Urinary bladder (tissue), 4 donors: ENCODE data around the gene SLX9. TPM values are rescaled to one million over a fixed set of nuclear protein-coding genes. Genes with fewer than 3 reads are reported as not detected.
"Not testable (repeated sequence)": the region's sequence is repeated elsewhere in the genome, so short reads cannot be mapped to it uniquely, and the experiment has no call there.

Experiments
- DNase-seq: peaks from one replicate; pipeline ENCODE4 v3.0.0-alpha.2; 2015; ENCODE audit errors: extremely low spot score
- H3K27ac ChIP-seq: one replicate; pipeline ENCODE4 v1.5.1; 2013; ENCODE audit warnings: low read depth, mild to moderate bottlenecking, moderate library complexity
- H3K36me3 ChIP-seq: one replicate; pipeline ENCODE4 v1.6.1; 2013; ENCODE audit warnings: mild to moderate bottlenecking, moderate library complexity; ENCODE audit not compliant: insufficient read depth
- H3K4me1 ChIP-seq: one replicate; pipeline ENCODE4 v1.6.1; 2013; ENCODE audit warnings: mild to moderate bottlenecking, moderate library complexity; ENCODE audit not compliant: insufficient read depth
- H3K4me3 ChIP-seq: one replicate; pipeline ENCODE4 v1.5.1; 2013; ENCODE audit warnings: low read depth, low read length
- WGBS: extraction: QIAGEN DNeasy Blood & Tissue Kit; methylation state at CpG from one replicate; pipeline ENCODE4 v1.1.7; 2013; 5-methylcytosine and 5-hydroxymethylcytosine counted together
- polyA plus RNA-seq: library from polyadenylated mRNA; stranded (reverse); fragments of 200-250 nt; gene quantifications from one replicate; pipeline ENCODE4 v1.2.3, GENCODE V29; 2013
- total RNA-seq: library from RNA; depleted of rRNA; stranded (reverse); fragments of >200 nt; gene quantifications from one replicate; pipeline ENCODE4 v1.2.3, GENCODE V29; 2014
- donor health status: healthy with polysubstance abuse.
- donor health status: healthy.

SLX9 gene
- total and polyA plus RNA-seq, 2 donors = 7.1 to 35.7 TPM

GRCh38 chr21:44907225-44907965, 32.4 kb upstream of the SLX9 start:
- 47% methylated on average over 16 of the region's 16 CpGs for whole genome bisulfite sequencing
- H3K27ac ChIP-seq = no peak overlapping the region

DNA sequence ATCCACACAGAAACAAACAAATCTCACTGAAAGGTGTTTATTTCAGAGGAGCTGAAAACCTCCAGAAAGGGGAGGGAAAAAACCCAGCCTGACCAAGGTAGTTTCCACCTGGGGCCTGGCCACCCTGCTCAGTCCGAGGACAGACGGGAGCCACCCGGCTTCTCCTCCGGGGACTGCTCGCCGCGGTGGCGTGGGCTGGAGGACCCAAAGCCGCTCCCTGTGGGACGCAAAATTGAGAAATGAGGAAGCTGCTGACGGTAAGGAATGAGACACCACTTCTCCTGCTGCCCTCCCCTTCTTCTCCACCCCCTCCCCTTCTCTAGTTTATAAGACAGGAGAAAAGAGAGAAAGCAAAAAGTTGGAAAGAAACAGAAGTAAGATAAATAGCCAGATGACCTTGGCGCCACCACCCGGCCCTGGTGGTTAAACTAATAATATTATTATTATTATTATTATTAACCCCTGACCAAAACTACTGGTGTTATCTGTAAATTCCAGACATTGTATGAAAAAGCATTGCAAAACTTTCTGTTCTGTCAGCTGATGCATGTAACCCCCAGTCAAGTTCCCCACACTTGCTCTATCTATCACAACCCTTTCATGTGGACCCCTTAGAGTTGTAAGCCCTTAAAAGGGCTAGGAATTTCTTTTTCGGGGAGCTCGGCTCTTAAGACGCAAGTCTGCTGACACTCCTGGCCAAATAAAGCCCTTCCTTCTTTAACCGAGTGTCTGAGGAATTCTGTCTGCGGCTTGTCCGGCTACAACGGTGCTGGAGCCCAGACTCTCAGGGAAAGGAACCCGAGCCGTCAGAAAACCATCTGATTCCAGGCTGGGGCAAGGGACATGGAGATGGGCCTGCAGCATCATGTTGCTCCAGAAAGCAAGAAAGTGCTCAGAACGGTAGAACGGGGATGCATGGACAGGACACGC, 31.6 kb upstream of the SLX9 start:
- WGBS = 29% methylated on average over 25 of the region's 25 CpGs
- DNase-seq = no peak
- H3K36me3 ChIP-seq = no peaks in the 10 kb centered on the region
- H3K4me3 ChIP-seq = no peak overlapping the region
- H3K4me1 ChIP-seq = no peaks in the 10 kb centered on the region
- no peak overlapping the region for H3K27ac ChIP-seq

More at GRCh38 chr21:44907225-44907965, 32.4 kb upstream of the SLX9 start:
- Histone ChIP-seq H3K36me3 (no peaks in the 10 kb centered on the region), H3K4me1 (no peaks in the 10 kb centered on the region), H3K4me3 (no peak overlapping the region)
- DNase-seq = no peak

GRCh38 chr21:44908908-44909307, 30.9 kb upstream of the SLX9 start:
- Histone ChIP-seq H3K4me1 (peaks cover 1% of the 10 kb centered on the region), H3K27ac (no peak overlapping the region), H3K36me3 (no peaks in the 10 kb centered on the region), H3K4me3 (no peak overlapping the region)
- 89% methylated on average over 21 of the region's 21 CpGs for WGBS
- DNase-seq = no peak

- 80% methylated on average over 9 of the region's 9 CpGs for WGBS
- H3K27ac ChIP-seq = no peak overlapping the region
Observed at GRCh38 chr21:44909719-44910118, 30.1 kb upstream of the SLX9 start.

GRCh38 chr21:44910229-44911067, 29.4 kb upstream of the SLX9 start:
- Histone ChIP-seq H3K4me3 (no peak overlapping the region), H3K27ac (no peak overlapping the region), H3K36me3 (no peaks in the 10 kb centered on the region), H3K4me1 (peaks cover 1% of the 10 kb centered on the region)
- 85% methylated on average over 27 of the region's 27 CpGs for WGBS
- DNase-seq = no peak

More at GRCh38 chr21:44909719-44910118, 30.1 kb upstream of the SLX9 start:
- Histone ChIP-seq H3K4me1 (peaks cover 1% of the 10 kb centered on the region), H3K4me3 (no peak overlapping the region), H3K36me3 (no peaks in the 10 kb centered on the region)
- no peak for DNase-seq

DNA sequence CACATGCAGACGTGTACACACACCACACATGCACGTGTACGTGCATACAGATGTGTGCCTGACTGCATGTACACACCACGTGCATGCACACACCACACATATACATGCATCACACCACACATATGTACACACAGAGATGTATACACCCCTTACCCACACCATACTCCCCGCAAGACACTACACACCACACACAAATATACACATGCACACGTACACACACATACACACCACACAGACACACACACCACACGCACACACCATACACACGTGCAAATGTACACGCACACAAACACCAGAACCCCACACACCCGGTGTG, 28.8 kb upstream of the SLX9 start:
- Histone ChIP-seq H3K27ac (no peak overlapping the region), H3K4me1 (peaks cover 1% of the 10 kb centered on the region), H3K4me3 (no peak overlapping the region), H3K36me3 (no peaks in the 10 kb centered on the region)
- WGBS = 76% methylated on average over 10 of the region's 10 CpGs
- DNase-seq = no peak

DNA sequence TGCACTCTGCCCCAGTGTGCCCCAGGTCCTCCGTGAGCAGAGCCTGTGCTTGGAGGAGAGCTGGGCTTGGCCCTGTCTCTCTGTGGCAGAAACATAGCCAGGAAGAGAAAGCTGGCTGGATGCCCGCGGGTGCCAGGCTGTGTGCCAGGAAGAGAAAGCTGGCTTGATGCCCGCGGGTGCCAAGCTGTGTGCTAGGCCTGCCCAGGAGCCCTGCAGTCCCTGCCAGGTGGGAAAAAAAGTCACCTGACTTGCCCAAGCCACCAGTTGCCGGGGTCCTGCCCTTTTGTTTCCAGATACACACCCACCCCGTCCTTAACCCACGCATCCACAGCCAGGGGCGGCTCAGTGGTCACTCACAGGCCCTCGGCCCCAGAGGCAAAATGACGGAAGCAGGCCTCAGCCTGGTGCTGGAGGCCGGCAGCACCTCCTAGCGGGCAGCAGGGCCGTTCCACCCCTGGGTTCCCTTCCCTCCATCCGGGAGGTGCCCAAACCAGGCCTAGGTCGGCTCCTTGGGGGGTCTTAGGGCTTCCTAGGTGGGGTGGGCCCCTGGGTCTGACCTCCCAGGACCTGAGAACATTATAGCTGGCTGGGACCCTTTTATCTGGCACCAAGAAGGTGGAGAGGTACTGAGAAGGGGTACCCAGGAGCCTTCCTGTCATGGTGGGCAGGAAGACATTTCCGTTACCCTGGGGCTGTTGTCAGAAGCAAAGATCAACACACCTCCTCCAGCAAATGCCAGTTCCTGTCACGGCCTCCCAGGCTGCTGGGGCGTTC, 28.3 kb upstream of the SLX9 start:
- no peak for DNase-seq
- peaks cover 1% of the 10 kb centered on the region for H3K4me1 ChIP-seq
- H3K27ac ChIP-seq = no peak overlapping the region
- WGBS = 60% methylated on average over 19 of the region's 19 CpGs
- no peaks in the 10 kb centered on the region for H3K36me3 ChIP-seq
- H3K4me3 ChIP-seq = no peak overlapping the region

- DNase-seq = no peak
- H3K4me3 ChIP-seq = no peak overlapping the region
- 81% methylated on average over 8 of the region's 8 CpGs for WGBS
- H3K36me3 ChIP-seq = no peaks in the 10 kb centered on the region
- H3K4me1 ChIP-seq = peaks cover 1% of the 10 kb centered on the region
- H3K27ac ChIP-seq = no peak overlapping the region
Observed at GRCh38 chr21:44912158-44912473, 27.7 kb upstream of the SLX9 start.

DNA sequence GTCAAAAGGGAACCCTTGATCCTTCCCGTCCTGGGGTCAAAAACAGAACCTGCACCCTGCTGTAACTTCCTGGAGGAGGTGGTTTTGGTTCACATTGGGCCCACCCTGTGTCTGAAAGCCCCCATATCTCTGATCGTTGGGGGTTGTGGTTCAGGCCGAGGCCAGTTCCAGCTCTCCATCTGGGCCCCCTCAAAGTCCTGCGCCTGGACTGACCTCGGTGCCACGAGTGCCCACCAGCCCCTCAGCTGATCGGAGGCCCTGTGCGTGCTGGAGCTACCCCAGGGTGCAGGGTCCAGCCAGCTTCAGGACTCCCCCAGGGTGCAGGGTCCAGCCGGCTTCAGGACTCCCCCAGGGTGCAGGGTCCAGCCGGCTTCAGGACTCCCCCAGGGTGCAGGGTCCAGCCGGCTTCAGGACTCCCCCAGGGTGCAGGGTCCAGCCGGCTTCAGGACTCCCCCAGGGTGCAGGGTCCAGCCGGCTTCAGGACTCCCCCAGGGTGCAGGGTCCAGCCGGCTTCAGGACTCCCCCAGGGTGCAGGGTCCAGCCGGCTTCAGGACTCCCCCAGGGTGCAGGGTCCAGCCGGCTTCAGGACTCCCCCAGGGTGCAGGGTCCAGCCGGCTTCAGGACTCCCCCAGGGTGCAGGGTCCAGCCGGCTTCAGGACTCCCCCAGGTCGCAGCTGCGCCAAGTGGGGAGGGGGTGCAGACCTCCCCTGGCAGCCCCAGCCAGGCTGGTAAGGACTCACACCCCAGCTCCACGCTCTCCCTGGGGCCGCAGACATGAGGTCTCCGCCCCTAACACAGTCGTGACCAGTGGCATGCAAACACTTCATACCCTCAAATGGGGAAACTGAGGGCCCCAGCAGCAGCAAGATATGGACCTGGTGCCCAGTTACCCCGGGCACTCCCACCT, 27.1 kb upstream of the SLX9 start:
- not testable (repeated sequence) for H3K36me3 ChIP-seq, H3K4me3 ChIP-seq, DNase-seq, H3K27ac ChIP-seq, H3K4me1 ChIP-seq
- 76% methylated on average over 19 of the region's 25 CpGs for WGBS

DNA sequence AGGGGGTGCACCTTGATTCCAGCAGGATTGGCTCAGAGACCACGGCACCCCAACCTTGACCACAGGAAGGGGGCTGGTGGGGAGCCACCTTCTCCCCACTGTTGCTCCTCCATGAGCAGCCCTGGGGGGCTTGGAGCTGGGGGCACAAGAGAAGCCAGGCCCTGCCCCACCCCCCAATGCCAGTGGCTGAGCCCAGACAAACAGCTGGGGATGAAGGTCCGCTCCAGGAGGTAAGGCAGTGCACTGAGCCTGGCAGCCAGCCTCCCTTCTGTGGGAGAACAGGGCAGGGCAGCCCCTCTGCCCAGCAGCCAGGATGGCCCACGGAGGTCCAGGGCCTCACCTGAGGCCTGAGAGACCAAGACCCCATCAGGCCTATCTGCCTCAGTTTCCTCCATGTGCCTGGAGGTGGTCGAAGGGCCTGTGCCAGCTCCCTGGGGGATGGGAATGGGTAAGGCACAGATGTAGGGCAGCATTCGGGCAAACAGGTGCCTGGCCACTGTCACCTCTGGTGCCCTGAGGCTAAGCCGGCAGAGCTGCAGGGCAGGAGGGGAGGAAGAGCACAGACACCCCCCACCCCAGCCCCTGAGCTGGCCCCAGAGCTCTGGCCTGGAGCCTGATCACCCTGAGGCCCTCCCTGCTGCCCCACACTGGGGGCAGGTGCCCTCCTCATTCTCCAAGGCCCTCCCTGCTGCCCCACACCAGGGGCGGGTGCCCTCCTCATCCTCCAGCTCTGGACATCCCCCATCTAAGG, 26.2 kb upstream of the SLX9 start:
- Histone ChIP-seq H3K4me1 (peaks cover 1% of the 10 kb centered on the region), H3K4me3 (no peak overlapping the region), H3K27ac (no peak overlapping the region), H3K36me3 (no peaks in the 10 kb centered on the region)
- 82% methylated on average over 7 of the region's 7 CpGs for WGBS
- DNase-seq = no peak

GRCh38 chr21:44914176-44914874, 25.5 kb upstream of the SLX9 start:
- WGBS = 80% methylated on average over 18 of the region's 18 CpGs
- Histone ChIP-seq H3K27ac (no peak overlapping the region), H3K36me3 (no peaks in the 10 kb centered on the region), H3K4me1 (peaks cover 1% of the 10 kb centered on the region), H3K4me3 (no peak overlapping the region)
- DNase-seq = no peak
